Neural cell (in vitro differentiated cells): ENCODE data around the gene FHOD1. TPM values are rescaled to one million over a fixed set of nuclear protein-coding genes. Genes with fewer than 3 reads are reported as not detected.

Experiments used
- H2AFZ ChIP-seq: fragments of 200-600, 300-800 bp; sonication (generic), shearing (Covaris generic); 2 replicates; pipeline ENCODE4 v1.6.0; 2014; ENCODE audit warnings: low read depth, mild to moderate bottlenecking, antibody characterized with exemption, low read length, moderate library complexity
- H3F3A ChIP-seq: fragments of 200-600 bp; shearing (Covaris generic); 2 replicates; pipeline ENCODE4 v1.6.1; 2016; ENCODE audit warnings: mild to moderate bottlenecking, moderate library complexity, mixed read lengths, antibody characterized with exemption, low read length; ENCODE audit not compliant: insufficient read depth, poor library complexity, severe bottlenecking
- H3K27ac ChIP-seq: fragments of 200-600, 300-800 bp; sonication (generic), shearing (Covaris generic); 2 replicates; pipeline ENCODE4 v1.5.1; 2014; ENCODE audit warnings: mild to moderate bottlenecking, low read length, moderate library complexity
- H3K27me3 ChIP-seq: fragments of 300-800, 200-600 bp; sonication (generic), shearing (Covaris generic); 2 replicates; pipeline ENCODE4 v1.6.0; 2014; ENCODE audit warnings: mild to moderate bottlenecking, low read depth, low read length, moderate library complexity; ENCODE audit not compliant: insufficient read depth
- H3K36me3 ChIP-seq: fragments of 300-800, 200-600 bp; sonication (generic), shearing (Covaris generic); 2 replicates; pipeline ENCODE4 v1.5.1; 2014; ENCODE audit warnings: mild to moderate bottlenecking, antibody characterized with exemption, low read length, moderate library complexity; ENCODE audit not compliant: insufficient read depth
- H3K4me2 ChIP-seq: fragments of 300-800, 200-600 bp; sonication (generic), shearing (Covaris generic); 2 replicates; pipeline ENCODE4 v1.6.0; 2014; ENCODE audit warnings: mild to moderate bottlenecking, low read length
- H3K4me3 ChIP-seq: fragments of 300-800, 200-600 bp; sonication (generic), shearing (Covaris generic); 2 replicates; pipeline ENCODE4 v1.5.1; 2014; ENCODE audit warnings: mild to moderate bottlenecking, low read length, moderate library complexity
- H3K79me2 ChIP-seq: fragments of 200-600 bp; shearing (Covaris generic); replicated peaks from 2 replicates; pipeline ENCODE4 v1.6.0; 2014; ENCODE audit warnings: mild to moderate bottlenecking, low read length, moderate library complexity; ENCODE audit not compliant: insufficient read depth
- H3K9ac ChIP-seq: fragments of 300-800, 200-600 bp; sonication (generic), shearing (Covaris generic); 2 replicates; pipeline ENCODE4 v1.6.1; 2016; ENCODE audit warnings: mild to moderate bottlenecking, low read length, mixed read lengths
- H3K9me2 ChIP-seq: fragments of 200-600 bp; shearing (Covaris generic); 2 replicates; pipeline ENCODE4 v1.6.1; 2016; ENCODE audit warnings: mild to moderate bottlenecking, low read length, mixed read lengths; ENCODE audit not compliant: insufficient read depth
- H3K9me3 ChIP-seq: fragments of 200-600, 300-800 bp; sonication (generic), shearing (Covaris generic); 2 replicates; pipeline ENCODE4 v1.6.1; 2016; ENCODE audit warnings: mild to moderate bottlenecking, mixed run types, low read length, moderate library complexity, mixed read lengths
- H4K20me1 ChIP-seq: fragments of 200-600 bp; shearing (Covaris generic); 2 replicates; pipeline ENCODE4 v1.6.1; 2016; ENCODE audit warnings: mild to moderate bottlenecking, mixed run types; ENCODE audit not compliant: insufficient read depth
- EP300 ChIP-seq: fragments of 450-650 bp; conservative IDR thresholded peaks from 2 replicates; pipeline ENCODE4 v1.6.1; 2014; ENCODE audit warnings: antibody characterized with exemption, mild to moderate bottlenecking, moderate library complexity; ENCODE audit not compliant: poor library complexity, severe bottlenecking
- EZH2 ChIP-seq: fragments of 200-600, 300-800 bp; shearing (Covaris generic), sonication (generic); IDR thresholded peaks from 2 replicates; pipeline ENCODE4 v1.6.1; 2014; ENCODE audit warnings: antibody characterized with exemption, low read length, borderline replicate concordance, mild to moderate bottlenecking; ENCODE audit not compliant: insufficient read depth, poor library complexity, severe bottlenecking
- MXI1 ChIP-seq: fragments of 450-650 bp; conservative IDR thresholded peaks from 2 replicates; pipeline ENCODE4 v1.6.1; 2014; ENCODE audit warnings: antibody characterized with exemption, mild to moderate bottlenecking; ENCODE audit not compliant: poor library complexity, severe bottlenecking
- POLR2AphosphoS5 ChIP-seq: IDR thresholded peaks from 2 replicates; pipeline ENCODE4 v1.6.1; 2012
- RAD21 ChIP-seq: fragments of 450-650 bp; conservative IDR thresholded peaks from 2 replicates; pipeline ENCODE4 v1.6.1; 2014; ENCODE audit warnings: antibody characterized with exemption, mild to moderate bottlenecking, moderate library complexity
- REST ChIP-seq: IDR thresholded peaks from 2 replicates; pipeline ENCODE4 v1.6.1; 2012; ENCODE audit warnings: borderline replicate concordance
- SMC3 ChIP-seq: fragments of 450-650 bp; conservative IDR thresholded peaks from 2 replicates; pipeline ENCODE4 v1.6.1; 2014; ENCODE audit warnings: antibody characterized with exemption, mild to moderate bottlenecking, moderate library complexity; ENCODE audit not compliant: poor library complexity
- TAF1 ChIP-seq: IDR thresholded peaks from 2 replicates; pipeline ENCODE4 v1.6.1; 2012; ENCODE audit warnings: low read depth
- polyA plus RNA-seq: library from polyadenylated mRNA; depleted of rRNA; stranded (reverse); fragments of >200 nt; gene quantifications from 2 replicates; pipeline ENCODE4 v1.2.3, GENCODE V29; 2014
- TF ChIP-seq, protein P1 (sequence below): fragments of 450-650 bp; IDR thresholded peaks from 2 replicates; pipeline ENCODE4 v1.5.1; 2014; ENCODE audit warnings: antibody characterized with exemption, mild to moderate bottlenecking, moderate library complexity; ENCODE audit not compliant: poor library complexity, severe bottlenecking

Gene FHOD1
- polyA plus RNA-seq, 1 donor from 2014 or later = 6.3 TPM

GRCh38 chr16:67212766-67213165 lies 34.5 kb downstream of the FHOD1 start (continued):
- no peak for TF ChIP-seq EZH2
- no peak for TF ChIP-seq MXI1

GRCh38 chr16:67211674-67212073 lies 35.6 kb downstream of the FHOD1 start:
- no peak overlapping the region for H2AFZ ChIP-seq
- no peaks in the 10 kb centered on the region for H3K27me3 ChIP-seq
- H4K20me1 ChIP-seq = no peaks in the 10 kb centered on the region
- TF ChIP-seq EZH2 = no peak
- TF ChIP-seq RAD21 = no peak
- no peak for TF ChIP-seq SMC3
- TF ChIP-seq TAF1 = no peak
- no peak for TF ChIP-seq REST
- no peak for TF ChIP-seq EP300
- no peak for TF ChIP-seq MXI1
- no peak for TF ChIP-seq POLR2AphosphoS5
- TF ChIP-seq, protein P1, sequence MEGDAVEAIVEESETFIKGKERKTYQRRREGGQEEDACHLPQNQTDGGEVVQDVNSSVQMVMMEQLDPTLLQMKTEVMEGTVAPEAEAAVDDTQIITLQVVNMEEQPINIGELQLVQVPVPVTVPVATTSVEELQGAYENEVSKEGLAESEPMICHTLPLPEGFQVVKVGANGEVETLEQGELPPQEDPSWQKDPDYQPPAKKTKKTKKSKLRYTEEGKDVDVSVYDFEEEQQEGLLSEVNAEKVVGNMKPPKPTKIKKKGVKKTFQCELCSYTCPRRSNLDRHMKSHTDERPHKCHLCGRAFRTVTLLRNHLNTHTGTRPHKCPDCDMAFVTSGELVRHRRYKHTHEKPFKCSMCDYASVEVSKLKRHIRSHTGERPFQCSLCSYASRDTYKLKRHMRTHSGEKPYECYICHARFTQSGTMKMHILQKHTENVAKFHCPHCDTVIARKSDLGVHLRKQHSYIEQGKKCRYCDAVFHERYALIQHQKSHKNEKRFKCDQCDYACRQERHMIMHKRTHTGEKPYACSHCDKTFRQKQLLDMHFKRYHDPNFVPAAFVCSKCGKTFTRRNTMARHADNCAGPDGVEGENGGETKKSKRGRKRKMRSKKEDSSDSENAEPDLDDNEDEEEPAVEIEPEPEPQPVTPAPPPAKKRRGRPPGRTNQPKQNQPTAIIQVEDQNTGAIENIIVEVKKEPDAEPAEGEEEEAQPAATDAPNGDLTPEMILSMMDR = no peak
- no peaks in the 10 kb centered on the region for H3K9me2 ChIP-seq
- H3F3A ChIP-seq = no peaks in the 10 kb centered on the region
- H3K4me3 ChIP-seq = no peak overlapping the region
- no peaks in the 10 kb centered on the region for H3K36me3 ChIP-seq
- no peaks in the 10 kb centered on the region for H3K79me2 ChIP-seq
- H3K4me2 ChIP-seq = no peak overlapping the region
- H3K27ac ChIP-seq = no peak overlapping the region
- H3K9ac ChIP-seq = no peak overlapping the region
- no peaks in the 10 kb centered on the region for H3K9me3 ChIP-seq

DNA sequence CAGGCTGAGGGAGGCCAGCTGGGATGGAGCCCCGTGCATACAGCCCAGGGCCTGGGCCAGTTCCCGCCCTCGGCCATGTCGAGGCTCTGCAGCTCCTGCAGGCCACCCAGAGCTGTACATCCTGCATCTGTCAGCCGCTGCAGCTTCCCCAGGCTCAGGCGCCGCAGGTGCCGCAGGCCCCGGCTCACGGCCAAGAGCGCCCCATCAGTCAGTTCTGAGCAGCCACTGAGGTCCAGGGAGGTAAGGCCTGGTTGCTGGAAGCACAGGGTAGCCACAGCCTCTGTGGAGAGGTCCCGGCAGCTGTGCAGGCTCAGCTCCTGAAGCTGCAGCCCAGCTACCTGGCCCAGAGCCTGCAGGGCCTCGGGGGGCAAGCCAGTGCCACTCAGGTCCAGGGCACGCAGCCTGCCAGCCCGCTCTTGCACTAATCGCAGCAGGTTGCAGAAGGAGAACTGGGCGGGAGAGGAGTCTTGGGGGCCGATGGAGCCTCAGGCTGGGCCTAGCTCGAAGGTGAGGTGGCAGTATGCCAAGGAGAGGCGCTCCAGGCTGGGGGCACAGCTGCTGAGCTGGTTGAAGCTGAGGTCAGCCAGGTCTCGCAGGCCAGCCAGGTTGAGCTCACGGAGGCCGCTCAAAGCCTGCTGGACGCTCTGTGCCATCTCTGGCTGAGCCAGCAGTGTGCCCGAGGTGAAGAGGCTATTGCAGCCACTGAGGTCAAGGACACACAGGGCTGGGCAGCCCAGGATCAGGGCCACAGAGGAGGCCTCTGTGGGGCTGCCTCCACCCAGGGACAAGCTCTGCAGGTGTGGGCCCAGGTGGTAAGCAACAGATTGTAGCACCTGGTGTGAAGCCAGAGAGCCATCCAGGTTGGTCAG lies 37.0 kb downstream of the FHOD1 start:
- H4K20me1 ChIP-seq = no peaks in the 10 kb centered on the region
- H3K27me3 ChIP-seq = no peaks in the 10 kb centered on the region
- no peak overlapping the region for H3K4me3 ChIP-seq
- H3F3A ChIP-seq = no peaks in the 10 kb centered on the region
- no peak overlapping the region for H2AFZ ChIP-seq
- H3K79me2 ChIP-seq = no peaks in the 10 kb centered on the region
- no peak for TF ChIP-seq RAD21
- TF ChIP-seq EZH2 = no peak
- no peak for TF ChIP-seq TAF1
- no peak for TF ChIP-seq REST
- no peak for TF ChIP-seq EP300
- H3K36me3 ChIP-seq = no peaks in the 10 kb centered on the region
- no peak overlapping the region for H3K4me2 ChIP-seq
- no peaks in the 10 kb centered on the region for H3K9me2 ChIP-seq
- no peaks in the 10 kb centered on the region for H3K9me3 ChIP-seq
- H3K27ac ChIP-seq = no peak overlapping the region
- no peak overlapping the region for H3K9ac ChIP-seq
